GM12878 (cell line): ENCODE data around the gene FMN2. TPM values are rescaled to one million over a fixed set of nuclear protein-coding genes. Genes with fewer than 3 reads are reported as not detected.

Source experiments
- ATAC-seq: fragments of 200-7000 bp; cut with Tn5 transposase; 3 replicates; pipeline ENCODE4 v1.9.1; 2020; ENCODE audit warnings: mild to moderate bottlenecking, moderate library complexity
- BruUV-seq: library from RNA; stranded (reverse); fragments of 400-500 nt; replicated peaks from 2 replicates; lab custom pipeline; 2021; lab: Mats Ljungman, UMichigan
- CTCF ChIA-PET: fragments of 300-600 bp; sonication (Branson Sonifier 250); formaldehyde crosslinking; extraction: SDS; loops from one replicate; lab custom pipeline; 2021; ENCODE audit warnings: inconsistent platforms; lab: Yijun Ruan, JAX
- POLR2A ChIA-PET: fragments of 350-600 bp; formaldehyde crosslinking; extraction: SDS; loops from one replicate; lab custom pipeline; 2021; ENCODE audit warnings: inconsistent platforms; lab: Charles Lee
- RAD21 ChIA-PET: fragments of 300-600 bp; sonication (Branson Sonifier 250); formaldehyde crosslinking; loops from one replicate; lab custom pipeline; 2023; ENCODE audit warnings: antibody characterized with exemption; ENCODE audit not compliant: unreplicated experiment; lab: Charles Lee
- SMC1A ChIA-PET: fragments of 300-600 bp; sonication (Branson Sonifier 250); formaldehyde crosslinking; loops from one replicate; lab custom pipeline; 2023; ENCODE audit not compliant: unreplicated experiment, uncharacterized antibody; lab: Charles Lee
- DNase-seq: peaks from one replicate; pipeline ENCODE4 v3.0.0-alpha.2; 2011; ENCODE audit warnings: low read depth, low spot score
- FAIRE-seq: peaks from 3 replicates; lab custom pipeline; 2011; peaks lifted over from hg19 to GRCh38; lab: Jason Lieb, UNC
- H2AFZ ChIP-seq: 2 replicates; pipeline ENCODE4 v1.6.0; 2011; ENCODE audit warnings: low read depth, low read length, control low read depth; ENCODE audit not compliant: control insufficient read depth
- H3K27ac ChIP-seq: 2 replicates; pipeline ENCODE4 v1.5.1; 2011; ENCODE audit warnings: control low read depth; ENCODE audit not compliant: control insufficient read depth, insufficient read depth
- H3K27me3 ChIP-seq, 2 experiments: replicated peaks in 1 of 2; 2 replicates each; pipeline versions ENCODE4 v1.6.0 to v1.6.1; 2011; ENCODE audit warnings: low read length in 1 of 2; ENCODE audit not compliant: control insufficient read depth in 2 of 2, insufficient read depth in 2 of 2
- H3K36me3 ChIP-seq, 2 experiments: 2 replicates each; pipeline ENCODE4 v1.5.1; 2011; ENCODE audit warnings: low read length in 1 of 2; ENCODE audit not compliant: control insufficient read depth in 2 of 2, insufficient read depth in 2 of 2
- H3K4me1 ChIP-seq: 2 replicates; pipeline ENCODE4 v1.6.1; 2011; ENCODE audit warnings: mild to moderate bottlenecking, low read length, moderate library complexity, mixed read lengths; ENCODE audit not compliant: control insufficient read depth, insufficient read depth
- H3K4me2 ChIP-seq: 2 replicates; pipeline ENCODE4 v1.6.0; 2011; ENCODE audit warnings: control low read depth; ENCODE audit not compliant: control insufficient read depth, insufficient read depth
- H3K4me3 ChIP-seq: fragments of 200-600 bp; sonication (generic); 2 replicates; pipeline ENCODE4 v1.5.1; 2016
- H3K79me2 ChIP-seq: 2 replicates; pipeline ENCODE4 v1.6.0; 2011; ENCODE audit warnings: low read length; ENCODE audit not compliant: control insufficient read depth, insufficient read depth
- H3K9ac ChIP-seq: 2 replicates; pipeline ENCODE4 v1.8.0; 2011; ENCODE audit warnings: low read length, control low read depth, mixed read lengths; ENCODE audit not compliant: control insufficient read depth, insufficient read depth
- H3K9me3 ChIP-seq: replicated peaks from 3 replicates; pipeline ENCODE4 v1.5.1; 2011; ENCODE audit warnings: mild to moderate bottlenecking, low read length; ENCODE audit not compliant: control insufficient read depth, insufficient read depth
- H4K20me1 ChIP-seq: 2 replicates; pipeline ENCODE4 v1.6.0; 2011; ENCODE audit not compliant: control insufficient read depth, insufficient read depth
- BACH1 ChIP-seq: fragments of 450-650 bp; IDR thresholded peaks from 2 replicates; pipeline ENCODE4 v1.6.1; 2017; ENCODE audit warnings: mild to moderate bottlenecking, borderline replicate concordance
- ETV6 ChIP-seq, 2 experiments: fragments of 450-650 bp in 1 of 2; IDR thresholded peaks in 1 of 2; conservative IDR thresholded peaks in 1 of 2; 2 replicates each; pipeline ENCODE4 v1.6.1; 2014; ENCODE audit warnings: antibody characterized with exemption in 1 of 2, borderline replicate concordance in 1 of 2, low read depth in 1 of 2, mild to moderate bottlenecking in 1 of 2, moderate library complexity in 1 of 2
- FOXM1 ChIP-seq: IDR thresholded peaks from 2 replicates; pipeline ENCODE4 v1.6.1; 2012; ENCODE audit warnings: low read depth, mild to moderate bottlenecking, inconsistent platforms, low read length, moderate library complexity
- IRF5 ChIP-seq: fragments of 450-650 bp; IDR thresholded peaks from 2 replicates; pipeline ENCODE4 v1.6.1; 2017; ENCODE audit warnings: borderline replicate concordance
- TBL1XR1 ChIP-seq: IDR thresholded peaks from 2 replicates; pipeline ENCODE4 v1.6.1; 2012; ENCODE audit warnings: low read depth, low read length, improper control_type of control experiment
- ZNF274 ChIP-seq: IDR thresholded peaks from one replicate; pipeline ENCODE4 v1.8.0; 2011; ENCODE audit not compliant: insufficient read length, insufficient read depth
- WGBS: methylation state at CpG from one replicate; pipeline ENCODE4 v1.1.6; 2016; ENCODE audit warnings: low lambda C conversion rate; ENCODE audit not compliant: insufficient replicate concordance, insufficient coverage; ENCODE audit errors: missing lambda C conversion rate; 5-methylcytosine and 5-hydroxymethylcytosine counted together
- in situ Hi-C: fragments of 300-500 bp; cut with MboI; formaldehyde crosslinking; loops from 9 replicates; pipeline ENCODE4 v1.14.3; 2018; ENCODE audit warnings: mixed read lengths
- intact Hi-C: fragments of 100-400 bp; cut with micrococcal nuclease; formaldehyde crosslinking; loops from one replicate; pipeline ENCODE4 v1.14.2; 2022; ENCODE audit not compliant: unreplicated experiment
- polyA plus RNA-seq, 11 experiments: library from polyadenylated mRNA; depleted of rRNA in 4 of 11; unstranded in 6 of 11; stranded (reverse) in 5 of 11; fragments of >200 nt; fragmentation: Nextera tagmentation in 4 of 11; fragmentation: Illumina TruSeq in 1 of 11; extraction: Ambion mirVana in 4 of 11; extraction: Trizol in 1 of 11; gene quantifications; 1 replicate in 1 of 11; 2 replicates in 10 of 11; pipeline versions ENCODE4 v1.2.1 to v1.2.3, GENCODE V29; 2011 to 2016; ENCODE audit warnings: inconsistent platforms in 2 of 11, missing spikeins in 2 of 11, low read depth in 1 of 11
- total RNA-seq, 4 experiments: library from RNA; depleted of rRNA in 3 of 4; stranded (reverse); fragments of >200 nt in 3 of 4; fragmentation: Illumina TruSeq in 1 of 4; extraction: Trizol in 1 of 4; gene quantifications; 2 replicates each; pipeline versions ENCODE4 v1.2.1 to v1.2.3, GENCODE V29; 2013 to 2021
- TF ChIP-seq, protein P1 (sequence below): fragments of 450-650 bp; formaldehyde crosslinking; IDR thresholded peaks from 2 replicates; pipeline ENCODE4 v1.5.0; 2022; ENCODE audit warnings: mild to moderate bottlenecking, missing genetic modification characterization

The FMN2 gene
- total and polyA plus RNA-seq, 10 of the 15 experiments (the other 5 are each of a cell fraction or from before 2014, with no cell fraction given) = 0.60 TPM; not detected in 9

DNA sequence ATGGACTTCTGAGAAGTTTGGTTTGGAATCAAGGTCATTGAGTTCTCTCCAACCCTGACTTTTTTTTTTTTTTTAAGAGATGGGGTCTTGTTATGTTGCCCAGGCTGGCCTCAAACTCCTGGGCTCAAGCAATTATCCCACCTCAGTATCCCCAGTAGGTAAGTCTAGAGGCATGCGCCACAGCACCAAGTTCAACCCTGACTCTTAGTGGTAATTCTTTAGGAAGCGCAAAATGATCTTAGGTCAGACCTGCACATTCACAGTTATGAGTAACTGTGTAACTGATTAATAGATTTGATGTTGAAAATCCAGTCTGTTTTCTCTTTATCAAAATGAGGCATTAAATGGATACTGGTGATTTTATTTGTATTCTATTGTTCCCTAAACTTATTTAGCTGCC, 424.4 kb downstream of the FMN2 start:
- in situ Hi-C loops = no loop called here
- DNase-seq (no peak), ATAC-seq (no peak), FAIRE-seq (no peak)
- intact Hi-C loops = no loop called here
- H3K27ac ChIP-seq = no peak overlapping the region
- no peak overlapping the region for H3K4me2 ChIP-seq
- H3K27me3 ChIP-seq = no peaks in the 10 kb centered on the region
- ChIA-PET SMC1A (no interaction called here), CTCF (no interaction called here), RAD21 (no interaction called here), POLR2A (no interaction called here)
- H3K9me3 ChIP-seq = no peaks in the 10 kb centered on the region
- TF ChIP-seq BACH1 (no peak), ETV6 (conservative IDR thresholded peaks at IDR 0.05 in 1 of 2, IDR thresholded peaks at IDR 0.05 in 1 of 2; ENCODE audit: borderline replicate concordance in 1 of 2, low read depth in 1 of 2) (no peak), TBL1XR1 (no peak), FOXM1 (no peak), ZNF274 (no peak), IRF5 (no peak)
- TF ChIP-seq, protein P1, sequence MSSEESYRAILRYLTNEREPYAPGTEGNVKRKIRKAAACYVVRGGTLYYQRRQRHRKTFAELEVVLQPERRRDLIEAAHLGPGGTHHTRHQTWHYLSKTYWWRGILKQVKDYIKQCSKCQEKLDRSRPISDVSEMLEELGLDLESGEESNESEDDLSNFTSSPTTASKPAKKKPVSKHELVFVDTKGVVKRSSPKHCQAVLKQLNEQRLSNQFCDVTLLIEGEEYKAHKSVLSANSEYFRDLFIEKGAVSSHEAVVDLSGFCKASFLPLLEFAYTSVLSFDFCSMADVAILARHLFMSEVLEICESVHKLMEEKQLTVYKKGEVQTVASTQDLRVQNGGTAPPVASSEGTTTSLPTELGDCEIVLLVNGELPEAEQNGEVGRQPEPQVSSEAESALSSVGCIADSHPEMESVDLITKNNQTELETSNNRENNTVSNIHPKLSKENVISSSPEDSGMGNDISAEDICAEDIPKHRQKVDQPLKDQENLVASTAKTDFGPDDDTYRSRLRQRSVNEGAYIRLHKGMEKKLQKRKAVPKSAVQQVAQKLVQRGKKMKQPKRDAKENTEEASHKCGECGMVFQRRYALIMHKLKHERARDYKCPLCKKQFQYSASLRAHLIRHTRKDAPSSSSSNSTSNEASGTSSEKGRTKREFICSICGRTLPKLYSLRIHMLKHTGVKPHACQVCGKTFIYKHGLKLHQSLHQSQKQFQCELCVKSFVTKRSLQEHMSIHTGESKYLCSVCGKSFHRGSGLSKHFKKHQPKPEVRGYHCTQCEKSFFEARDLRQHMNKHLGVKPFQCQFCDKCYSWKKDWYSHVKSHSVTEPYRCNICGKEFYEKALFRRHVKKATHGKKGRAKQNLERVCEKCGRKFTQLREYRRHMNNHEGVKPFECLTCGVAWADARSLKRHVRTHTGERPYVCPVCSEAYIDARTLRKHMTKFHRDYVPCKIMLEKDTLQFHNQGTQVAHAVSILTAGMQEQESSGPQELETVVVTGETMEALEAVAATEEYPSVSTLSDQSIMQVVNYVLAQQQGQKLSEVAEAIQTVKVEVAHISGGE = no peak
- no peak overlapping the region for H3K9ac ChIP-seq
- H3K79me2 ChIP-seq = no peaks in the 10 kb centered on the region
- H4K20me1 ChIP-seq = no peaks in the 10 kb centered on the region
- H3K4me3 ChIP-seq = no peak overlapping the region
- H3K36me3 ChIP-seq = no peaks in the 10 kb centered on the region
- 61% methylated on average over 2 of the region's 2 CpGs for WGBS
- no TSS peak for BruUV-seq
- no peak overlapping the region for H2AFZ ChIP-seq
- no peaks in the 10 kb centered on the region for H3K4me1 ChIP-seq
